Astrocyte of the hippocampus (primary cell): Measurements from ENCODE around the gene DHX40.
"Not testable (repeated sequence)": the region's sequence is repeated elsewhere in the genome, so short reads cannot be mapped to it uniquely, and the experiment has no call there.

Experiments
- DNase-seq: peaks from one replicate; pipeline ENCODE4 v3.0.0; 2011; ENCODE audit warnings: low read depth, low spot score

DHX40 gene

GRCh38 chr17:59558039-59558438 is 7.4 kb upstream of the DHX40 start:
- DNase-seq: no peak

- DNase-seq: peak; percentile 16
These were observed 6.5 kb upstream of the DHX40 start for GRCh38 chr17:59558953-59559352.

- no peak for DNase-seq
These were observed 4.4 kb upstream of the DHX40 start for GRCh38 chr17:59561042-59561441.

- DNase-seq: peak; percentile 88
These were observed 532 bp downstream of the DHX40 start for GRCh38 chr17:59565959-59566324.

- not testable (repeated sequence) for DNase-seq
These were observed 3.7 kb downstream of the DHX40 start for GRCh38 chr17:59569151-59569550.

- no peak for DNase-seq
These were observed 7.0 kb downstream of the DHX40 start for GRCh38 chr17:59572301-59572924.

- DNase-seq: not testable (repeated sequence)
These were observed 18.8 kb downstream of the DHX40 start for GRCh38 chr17:59584168-59584567.

GRCh38 chr17:59600169-59600568 is 34.8 kb downstream of the DHX40 start:
- DNase-seq: no peak

- DNase-seq: no peak
These were observed 35.7 kb downstream of the DHX40 start for GRCh38 chr17:59601130-59601529.

GRCh38 chr17:59607061-59607460 is 41.7 kb downstream of the DHX40 start:
- no peak for DNase-seq

- no peak for DNase-seq
These were observed 42.5 kb downstream of the DHX40 start for GRCh38 chr17:59607817-59608403.

GRCh38 chr17:59611503-59611902 is 46.1 kb downstream of the DHX40 start:
- no peak for DNase-seq

GRCh38 chr17:59616253-59616920 is 51.0 kb downstream of the DHX40 start:
- DNase-seq: no peak

- no peak for DNase-seq
These were observed 51.8 kb downstream of the DHX40 start for GRCh38 chr17:59617156-59617732.

- no peak for DNase-seq
These were observed 53.6 kb downstream of the DHX40 start for GRCh38 chr17:59619035-59619297.

GRCh38 chr17:59619298-59620063 is 54.1 kb downstream of the DHX40 start, which contains the start of gene CLTC:
TSS of gene CLTC (plus strand) at chr17:59619895. CDS start at chr17:59620132, 237 bp downstream.
- peak; percentile 98 for DNase-seq

GRCh38 chr17:59620064-59620359 is 54.6 kb downstream of the DHX40 start:
- no peak for DNase-seq

- DNase-seq: peak; percentile 50
These were observed 55.3 kb downstream of the DHX40 start for GRCh38 chr17:59620518-59621259.

GRCh38 chr17:59621771-59622170 is 56.4 kb downstream of the DHX40 start:
- DNase-seq: no peak

GRCh38 chr17:59623151-59623550 is 57.7 kb downstream of the DHX40 start:
- DNase-seq: no peak

- no peak for DNase-seq
These were observed 61.3 kb downstream of the DHX40 start for GRCh38 chr17:59626756-59627155.

GRCh38 chr17:59627274-59627673 is 61.9 kb downstream of the DHX40 start:
- no peak for DNase-seq
